GM12891 (cell line): ENCODE results near the gene ASTN2.

Source experiments
- DNase-seq: peaks from one replicate; pipeline ENCODE4 v3.0.0; 2011; ENCODE audit warnings: low spot score; ENCODE audit not compliant: insufficient read length
- FAIRE-seq: peaks from 2 replicates; lab custom pipeline; 2011; peaks lifted over from hg19 to GRCh38; lab: Jason Lieb, UNC
- PAX5 ChIP-seq: IDR thresholded peaks from 2 replicates; pipeline ENCODE4 v1.6.1; 2011; ENCODE audit warnings: low read length, moderate library complexity, mild to moderate bottlenecking; ENCODE audit not compliant: insufficient read depth, severe bottlenecking
- POLR2A ChIP-seq: IDR thresholded peaks from 2 replicates; pipeline ENCODE4 v1.6.1; 2011; ENCODE audit warnings: low read depth, low read length, control low read depth
- POLR2AphosphoS5 ChIP-seq: IDR thresholded peaks from 2 replicates; pipeline ENCODE4 v1.6.1; 2011; ENCODE audit warnings: low read depth, low read length, control low read depth
- POU2F2 ChIP-seq: IDR thresholded peaks from 2 replicates; pipeline ENCODE4 v1.6.1; 2011; ENCODE audit warnings: low read depth, mild to moderate bottlenecking, control low read depth, low read length, moderate library complexity
- SPI1 ChIP-seq: IDR thresholded peaks from 2 replicates; pipeline ENCODE4 v1.6.1; 2011; ENCODE audit warnings: low read depth, low read length, control low read depth
- TAF1 ChIP-seq: IDR thresholded peaks from 2 replicates; pipeline ENCODE4 v1.6.1; 2011; ENCODE audit warnings: low read depth, low read length, control low read depth

The ASTN2 gene

GRCh38 chr9:117122953-117123352, 291.9 kb downstream of the ASTN2 start:
- FAIRE-seq (no peak), DNase-seq (no peak)
- no peak for TF ChIP-seq POLR2A
- no peak for TF ChIP-seq POLR2AphosphoS5
- no peak for TF ChIP-seq SPI1
- no peak for TF ChIP-seq TAF1
- TF ChIP-seq PAX5, result no peak
- no peak for TF ChIP-seq POU2F2

GRCh38 chr9:117122102-117122501, 292.8 kb downstream of the ASTN2 start:
- no peak for DNase-seq
- TF ChIP-seq TAF1, result no peak
- TF ChIP-seq POLR2A, result no peak
- TF ChIP-seq SPI1, result no peak
- TF ChIP-seq POU2F2, result no peak
- no peak for TF ChIP-seq PAX5
- no peak for TF ChIP-seq POLR2AphosphoS5
- no peak for FAIRE-seq

GRCh38 chr9:117121316-117121715, 293.5 kb downstream of the ASTN2 start:
- FAIRE-seq, result no peak

GRCh38 chr9:117120061-117120460, 294.8 kb downstream of the ASTN2 start:
- no peak for TF ChIP-seq POU2F2
- no peak for TF ChIP-seq TAF1
- TF ChIP-seq POLR2AphosphoS5, result no peak
- no peak for TF ChIP-seq PAX5
- no peak for TF ChIP-seq POLR2A
- no peak for TF ChIP-seq SPI1
- FAIRE-seq, result no peak

More at GRCh38 chr9:117121316-117121715, 293.5 kb downstream of the ASTN2 start:
- TF ChIP-seq POLR2A (no peak), SPI1 (no peak), POLR2AphosphoS5 (no peak), POU2F2 (no peak), PAX5 (no peak), TAF1 (no peak)
- no peak for DNase-seq

GRCh38 chr9:117116084-117116483, 298.8 kb downstream of the ASTN2 start:
- no peak for TF ChIP-seq PAX5
- TF ChIP-seq POLR2A, result no peak
- no peak for TF ChIP-seq TAF1
- no peak for TF ChIP-seq SPI1
- TF ChIP-seq POU2F2, result no peak
- no peak for TF ChIP-seq POLR2AphosphoS5
- DNase-seq, result no peak
- no peak for FAIRE-seq

More at GRCh38 chr9:117120061-117120460, 294.8 kb downstream of the ASTN2 start:
- DNase-seq, result no peak

GRCh38 chr9:117114768-117115167, 300.1 kb downstream of the ASTN2 start:
- no peak for FAIRE-seq

GRCh38 chr9:117104716-117105495, 310.0 kb downstream of the ASTN2 start:
- DNase-seq (no peak), FAIRE-seq (no peak)
- no peak for TF ChIP-seq PAX5
- TF ChIP-seq SPI1, result no peak
- TF ChIP-seq TAF1, result no peak
- TF ChIP-seq POU2F2, result no peak
- no peak for TF ChIP-seq POLR2A
- no peak for TF ChIP-seq POLR2AphosphoS5

More at GRCh38 chr9:117114768-117115167, 300.1 kb downstream of the ASTN2 start:
- DNase-seq, result no peak
- TF ChIP-seq POU2F2, result no peak
- no peak for TF ChIP-seq PAX5
- no peak for TF ChIP-seq TAF1
- TF ChIP-seq SPI1, result no peak
- no peak for TF ChIP-seq POLR2A
- no peak for TF ChIP-seq POLR2AphosphoS5

- no peak for DNase-seq
- TF ChIP-seq POU2F2 (no peak), TAF1 (no peak)
- FAIRE-seq, result no peak
These were observed 310.7 kb downstream of the ASTN2 start for GRCh38 chr9:117104206-117104605.

- DNase-seq, result no peak
- FAIRE-seq, result no peak
- TF ChIP-seq POLR2A (no peak), SPI1 (no peak), POLR2AphosphoS5 (no peak), PAX5 (no peak), POU2F2 (no peak), TAF1 (no peak)
These were observed 311.3 kb downstream of the ASTN2 start for GRCh38 chr9:117103438-117104110.
